H9 (cell line): ENCODE results near the gene GCGR. TPM values are rescaled to one million over a fixed set of nuclear protein-coding genes. Genes with fewer than 3 reads are reported as not detected.

Experiments used
- DNase-seq: peaks from one replicate; pipeline ENCODE4 v3.0.0-alpha.2; 2017
- H2AFZ ChIP-seq: one replicate; pipeline ENCODE4 v1.6.1; 2013; ENCODE audit warnings: mild to moderate bottlenecking, low read length, control low read depth, moderate library complexity
- H2AK5ac ChIP-seq: 2 replicates; pipeline ENCODE4 v1.6.1; 2013; ENCODE audit warnings: low read length, control low read depth, mixed read lengths; ENCODE audit not compliant: insufficient read length
- H2BK120ac ChIP-seq: one replicate; pipeline ENCODE4 v1.6.1; 2013; ENCODE audit warnings: low read depth, mild to moderate bottlenecking, low read length, control low read depth, inconsistent platforms; ENCODE audit not compliant: poor library complexity, severe bottlenecking
- H2BK12ac ChIP-seq: 2 replicates; pipeline ENCODE4 v1.6.1; 2013; ENCODE audit warnings: low read length, control low read depth, mixed read lengths, low read depth; ENCODE audit not compliant: insufficient read length
- H2BK15ac ChIP-seq: 2 replicates; pipeline ENCODE4 v1.6.1; 2013; ENCODE audit warnings: low read depth, low read length, control low read depth
- H2BK20ac ChIP-seq: one replicate; pipeline ENCODE4 v1.6.1; 2013; ENCODE audit warnings: low read depth, mild to moderate bottlenecking, low read length, control low read depth, inconsistent platforms; ENCODE audit not compliant: poor library complexity, severe bottlenecking
- H2BK5ac ChIP-seq: 2 replicates; pipeline ENCODE4 v1.6.1; 2013; ENCODE audit warnings: low read length, control low read depth, mixed read lengths; ENCODE audit not compliant: insufficient read length
- H3K14ac ChIP-seq: 2 replicates; pipeline ENCODE4 v1.6.1; 2013; ENCODE audit warnings: low read length, control low read depth; ENCODE audit not compliant: insufficient read depth
- H3K18ac ChIP-seq: 2 replicates; pipeline ENCODE4 v1.6.1; 2013; ENCODE audit warnings: low read depth, mild to moderate bottlenecking, mixed read lengths, low read length, control low read depth; ENCODE audit not compliant: insufficient read length
- H3K23ac ChIP-seq: 2 replicates; pipeline ENCODE4 v1.6.1; 2013; ENCODE audit warnings: low read length, control low read depth, mixed read lengths, low read depth; ENCODE audit not compliant: insufficient read length
- H3K23me2 ChIP-seq: 2 replicates; pipeline ENCODE4 v1.6.1; 2013; ENCODE audit warnings: low read depth, mild to moderate bottlenecking, mixed read lengths, low read length, control low read depth; ENCODE audit not compliant: insufficient read length, poor library complexity, severe bottlenecking
- H3K27ac ChIP-seq: 2 replicates; pipeline ENCODE4 v1.5.1; 2013; ENCODE audit warnings: low read length, control low read depth, mixed read lengths, low read depth; ENCODE audit not compliant: insufficient read length
- H3K27me3 ChIP-seq: 2 replicates; pipeline ENCODE4 v1.6.1; 2013; ENCODE audit warnings: low read length, control low read depth, inconsistent platforms; ENCODE audit not compliant: insufficient read depth
- H3K4ac ChIP-seq: 2 replicates; pipeline ENCODE4 v1.6.1; 2013; ENCODE audit warnings: low read depth, mild to moderate bottlenecking, control low read depth, inconsistent platforms, low read length, moderate library complexity
- H3K4me1 ChIP-seq: 2 replicates; pipeline ENCODE4 v1.6.1; 2013; ENCODE audit warnings: low read length, control low read depth, inconsistent platforms; ENCODE audit not compliant: insufficient read depth
- H3K4me2 ChIP-seq: 2 replicates; pipeline ENCODE4 v1.6.1; 2013; ENCODE audit warnings: low read length, control low read depth, mixed read lengths; ENCODE audit not compliant: insufficient read length, insufficient read depth
- H3K56ac ChIP-seq: 2 replicates; pipeline ENCODE4 v1.6.1; 2013; ENCODE audit warnings: low read depth, mild to moderate bottlenecking, mixed read lengths, low read length, control low read depth; ENCODE audit not compliant: insufficient read length
- H3K79me1 ChIP-seq: 2 replicates; pipeline ENCODE4 v1.6.1; 2013; ENCODE audit warnings: low read depth, mild to moderate bottlenecking, moderate library complexity, low read length, control low read depth, inconsistent platforms; ENCODE audit not compliant: insufficient read depth, poor library complexity, severe bottlenecking
- H3K79me2 ChIP-seq: 2 replicates; pipeline ENCODE4 v1.6.1; 2013; ENCODE audit warnings: low read length, control low read depth, inconsistent platforms; ENCODE audit not compliant: insufficient read depth
- H3K9ac ChIP-seq: 2 replicates; pipeline ENCODE4 v1.6.1; 2013; ENCODE audit warnings: low read length, control low read depth, mixed read lengths; ENCODE audit not compliant: insufficient read length; ENCODE audit errors: extremely low read depth
- H3K9me3 ChIP-seq: one replicate; pipeline ENCODE4 v1.6.1; 2013; ENCODE audit warnings: low read depth, low read length, inconsistent platforms; ENCODE audit not compliant: control insufficient read depth
- H3T11ph ChIP-seq: one replicate; pipeline ENCODE4 v1.6.1; 2013; ENCODE audit warnings: mild to moderate bottlenecking, low read length, control low read depth, inconsistent platforms
- H4K20me1 ChIP-seq: one replicate; pipeline ENCODE4 v1.6.1; 2013; ENCODE audit not compliant: control insufficient read depth, insufficient read length, insufficient read depth
- H4K5ac ChIP-seq: 2 replicates; pipeline ENCODE4 v1.6.1; 2013; ENCODE audit warnings: low read depth, mild to moderate bottlenecking, mixed read lengths, low read length, control low read depth; ENCODE audit not compliant: insufficient read length
- H4K8ac ChIP-seq: replicated peaks from 2 replicates; pipeline ENCODE4 v1.6.1; 2013; ENCODE audit warnings: low read length, control low read depth, mixed read lengths, low read depth; ENCODE audit not compliant: insufficient read length
- H4K91ac ChIP-seq: 2 replicates; pipeline ENCODE4 v1.6.1; 2013; ENCODE audit warnings: low read depth, mild to moderate bottlenecking, moderate library complexity, mixed read lengths, low read length, control low read depth; ENCODE audit not compliant: insufficient read length
- H3K27ac Mint-ChIP-seq, 3 experiments: 2 replicates in 2 of 3; 3 replicates in 1 of 3; pipeline ENCODE4 v1.8.0; 2020 to 2021; ENCODE audit warnings: mixed read lengths in 3 of 3, mild to moderate bottlenecking in 1 of 3, moderate library complexity in 1 of 3
- H3K27me3 Mint-ChIP-seq: 2 replicates; pipeline ENCODE4 v1.8.0; 2021; ENCODE audit warnings: low read depth, mild to moderate bottlenecking, moderate library complexity, mixed read lengths
- H3K36me3 Mint-ChIP-seq, 3 experiments: 2 replicates in 2 of 3; 3 replicates in 1 of 3; pipeline ENCODE4 v1.8.0; 2020 to 2021; ENCODE audit warnings: low read depth in 3 of 3, mixed read lengths in 3 of 3; ENCODE audit not compliant: insufficient read depth in 1 of 3
- H3K4me1 Mint-ChIP-seq, 2 experiments: 2 replicates each; pipeline ENCODE4 v1.8.0; 2020; ENCODE audit warnings: mixed read lengths in 2 of 2
- H3K4me3 Mint-ChIP-seq, 2 experiments: 2 replicates in 1 of 2; 3 replicates in 1 of 2; pipeline ENCODE4 v1.8.0; 2020 to 2021; ENCODE audit warnings: mild to moderate bottlenecking in 2 of 2, mixed read lengths in 2 of 2, moderate library complexity in 1 of 2
- H3K9me3 Mint-ChIP-seq, 2 experiments: 2 replicates in 1 of 2; 3 replicates in 1 of 2; pipeline ENCODE4 v1.8.0; 2020; ENCODE audit warnings: mild to moderate bottlenecking in 2 of 2, mixed read lengths in 2 of 2, moderate library complexity in 1 of 2
- WGBS: extraction: QIAGEN DNeasy Blood & Tissue Kit; methylation state at CpG from one replicate; pipeline ENCODE4 v1.1.7; 2013; ENCODE audit warnings: missing lambda C conversion rate, low lambda C conversion rate, mixed read lengths; ENCODE audit not compliant: insufficient read length; ENCODE audit errors: extremely low coverage; 5-methylcytosine and 5-hydroxymethylcytosine counted together
- total RNA-seq: library from RNA; stranded (reverse); gene quantifications from 2 replicates; pipeline ENCODE4 v1.2.1, GENCODE V29; 2021
- TF ChIP-seq, protein P1 (sequence below): fragments of 200-600 bp; sonication (generic); conservative IDR thresholded peaks from 3 replicates; pipeline ENCODE4 v1.8.0; 2021; ENCODE audit warnings: antibody characterized with exemption, mild to moderate bottlenecking

GCGR gene
- total RNA-seq, 1 experiment from 2014 or later: 0.24 TPM

- H3K4ac ChIP-seq: no peak overlapping the region
- H3K23me2 ChIP-seq: peaks cover 9% of the 10 kb centered on the region
- no CpG with 5 or more reads among the region's 7 CpGs for WGBS
- peak overlapping the region; percentile 61; the same call in 1 of the 2 replicates for H3K14ac ChIP-seq
- peaks cover 10% of the 10 kb centered on the region for H3K79me1 ChIP-seq
- H3K27me3 ChIP-seq: no peaks in the 10 kb centered on the region
- Mint-ChIP-seq H3K36me3 (peaks cover 0 to 1% (median 1%) of the 10 kb centered on the region in 3 experiments; a peak in 5 of 7 replicates), H3K4me3 (peak overlapping the region in 1 of 2 experiments; percentile 44; a peak in 1 of 5 replicates), H3K9me3 (no peaks in the 10 kb centered on the region), H3K27ac (peak overlapping the region; percentile 29 to 91 (median 34); a peak in 5 of 7 replicates), H3K27me3 (no peaks in the 10 kb centered on the region; the same call in 1 of the 2 replicates), H3K4me1 (peaks cover 22 to 23% of the 10 kb centered on the region in 2 experiments)
- H2BK120ac ChIP-seq: no peak overlapping the region
- H3K4me2 ChIP-seq: no peak overlapping the region
- no peaks in the 10 kb centered on the region for H3K9me3 ChIP-seq
- no peaks in the 10 kb centered on the region for H4K20me1 ChIP-seq
- H2BK12ac ChIP-seq: no peak overlapping the region
- no peak overlapping the region for H3K27ac ChIP-seq
- H3T11ph ChIP-seq: no peak overlapping the region
- H2BK15ac ChIP-seq: no peak overlapping the region
- no peak overlapping the region for H3K23ac ChIP-seq
- H2BK20ac ChIP-seq: no peak overlapping the region
- TF ChIP-seq, protein P1, sequence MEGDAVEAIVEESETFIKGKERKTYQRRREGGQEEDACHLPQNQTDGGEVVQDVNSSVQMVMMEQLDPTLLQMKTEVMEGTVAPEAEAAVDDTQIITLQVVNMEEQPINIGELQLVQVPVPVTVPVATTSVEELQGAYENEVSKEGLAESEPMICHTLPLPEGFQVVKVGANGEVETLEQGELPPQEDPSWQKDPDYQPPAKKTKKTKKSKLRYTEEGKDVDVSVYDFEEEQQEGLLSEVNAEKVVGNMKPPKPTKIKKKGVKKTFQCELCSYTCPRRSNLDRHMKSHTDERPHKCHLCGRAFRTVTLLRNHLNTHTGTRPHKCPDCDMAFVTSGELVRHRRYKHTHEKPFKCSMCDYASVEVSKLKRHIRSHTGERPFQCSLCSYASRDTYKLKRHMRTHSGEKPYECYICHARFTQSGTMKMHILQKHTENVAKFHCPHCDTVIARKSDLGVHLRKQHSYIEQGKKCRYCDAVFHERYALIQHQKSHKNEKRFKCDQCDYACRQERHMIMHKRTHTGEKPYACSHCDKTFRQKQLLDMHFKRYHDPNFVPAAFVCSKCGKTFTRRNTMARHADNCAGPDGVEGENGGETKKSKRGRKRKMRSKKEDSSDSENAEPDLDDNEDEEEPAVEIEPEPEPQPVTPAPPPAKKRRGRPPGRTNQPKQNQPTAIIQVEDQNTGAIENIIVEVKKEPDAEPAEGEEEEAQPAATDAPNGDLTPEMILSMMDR: no peak
- H3K56ac ChIP-seq: no peak overlapping the region
- H4K5ac ChIP-seq: no peak overlapping the region
- no peak overlapping the region for H4K8ac ChIP-seq
- no peak overlapping the region for H2BK5ac ChIP-seq
- DNase-seq: no peak
- H3K4me1 ChIP-seq: peaks cover 3% of the 10 kb centered on the region; the same call in 1 of the 2 replicates
- H4K91ac ChIP-seq: no peak overlapping the region
- peaks cover 6% of the 10 kb centered on the region; the same call in 1 of the 2 replicates for H3K79me2 ChIP-seq
- H3K18ac ChIP-seq: no peak overlapping the region
- no peak overlapping the region for H2AK5ac ChIP-seq
- no peak overlapping the region for H3K9ac ChIP-seq
- no peak overlapping the region for H2AFZ ChIP-seq
Measured at GRCh38 chr17:81828656-81829055, 24.7 kb downstream of the GCGR start.
